NCI-H524 treated with DMSO at 0.1 percent for 48 hours (cell line): ENCODE results near the gene IRAK3.
"Not testable (repeated sequence)": the region's sequence is repeated elsewhere in the genome, so short reads cannot be mapped to it uniquely, and the experiment has no call there.

Experiments used
- DNase-seq: peaks from one replicate; lab custom pipeline; 2025; lab: John Stamatoyannopoulos, UW

Gene IRAK3

DNA sequence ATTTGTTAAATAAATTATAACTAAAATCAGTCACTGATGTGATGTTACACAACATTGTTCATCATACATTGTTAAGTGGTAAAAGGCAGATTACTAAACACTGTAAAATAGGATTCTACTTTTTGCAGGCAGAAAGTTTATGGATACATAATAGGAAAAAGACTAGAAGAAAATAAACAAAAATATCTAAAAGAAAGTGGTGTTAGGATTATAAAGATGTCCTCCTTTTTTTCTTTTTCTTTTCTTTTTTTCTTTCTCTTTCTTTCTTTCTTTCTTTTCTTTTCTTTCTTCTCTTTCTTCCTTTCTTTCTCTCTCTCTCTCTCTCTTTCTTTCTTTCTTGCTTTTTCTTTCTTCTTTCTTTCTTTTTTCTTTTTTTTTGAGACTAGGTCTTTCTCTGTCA lies 73.7 kb downstream of the IRAK3 start:
- no peak for DNase-seq

DNA sequence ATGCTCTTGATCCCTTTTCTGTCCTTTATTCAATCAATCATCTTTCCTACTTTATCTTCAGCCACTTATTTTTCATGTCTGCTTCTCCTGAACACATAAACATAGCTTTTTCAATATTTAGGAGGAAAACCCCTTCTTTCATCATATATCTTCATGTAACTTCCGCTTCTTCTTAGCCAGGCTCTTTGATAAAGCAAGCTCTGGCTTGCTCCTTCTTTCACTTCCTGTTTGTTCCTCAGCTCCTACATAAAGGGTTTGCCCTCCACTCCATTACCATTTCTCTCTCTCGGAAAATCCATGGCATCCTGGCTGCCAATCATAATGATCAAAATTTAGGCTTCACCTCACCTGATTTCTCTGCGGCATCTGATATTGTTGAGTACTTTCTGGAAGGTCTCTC lies 79.5 kb downstream of the IRAK3 start:
- no peak for DNase-seq

DNA sequence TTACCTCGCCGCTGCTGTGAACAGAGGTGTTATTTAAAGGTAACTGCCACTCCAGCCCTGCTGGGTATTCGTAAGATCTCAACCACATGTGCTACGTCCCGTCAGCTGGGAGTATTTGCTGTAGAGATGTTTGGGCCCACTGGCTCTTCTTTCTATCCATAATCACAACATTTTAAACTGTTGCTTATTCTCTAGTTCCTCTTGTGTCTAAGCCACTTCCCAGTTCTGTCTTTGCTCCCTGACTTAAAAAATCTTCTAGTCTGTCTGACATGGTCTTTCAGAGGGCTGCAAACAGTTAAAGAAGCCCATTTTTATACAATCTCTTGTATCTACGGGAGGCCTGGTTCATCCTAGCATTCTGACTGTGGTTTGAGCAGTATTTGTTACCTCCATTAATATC lies 80.1 kb downstream of the IRAK3 start:
- no peak for DNase-seq

DNA sequence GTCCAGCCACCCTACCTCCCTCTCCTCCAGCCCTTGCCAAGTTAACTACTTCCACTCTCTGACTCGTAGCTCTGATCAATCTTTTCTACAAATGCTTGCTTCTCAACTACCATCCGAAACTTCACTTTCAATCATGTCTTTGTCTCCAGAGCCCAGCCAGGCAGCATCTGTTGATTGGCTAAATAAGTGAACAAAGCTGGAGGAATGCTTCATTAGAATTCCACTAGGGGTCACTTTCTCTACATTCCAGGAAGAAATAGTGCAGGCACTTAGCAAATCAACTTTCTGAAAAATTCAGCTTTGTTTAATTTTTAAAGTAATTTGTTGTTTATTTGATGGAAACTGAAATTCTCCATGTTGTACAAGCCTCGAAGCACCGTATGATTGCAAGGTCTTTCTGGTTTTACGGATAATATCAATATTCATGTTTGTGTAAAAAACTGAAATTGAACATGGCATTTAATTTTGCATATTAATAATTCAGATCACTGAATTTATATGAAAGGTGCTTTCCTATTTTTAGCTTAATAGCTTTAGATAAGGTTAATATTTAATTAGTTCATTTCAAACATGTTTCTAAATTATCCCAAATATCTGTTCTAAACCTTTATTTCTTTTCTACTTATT lies 80.9 kb downstream of the IRAK3 start:
- peak; percentile 2 for DNase-seq

DNA sequence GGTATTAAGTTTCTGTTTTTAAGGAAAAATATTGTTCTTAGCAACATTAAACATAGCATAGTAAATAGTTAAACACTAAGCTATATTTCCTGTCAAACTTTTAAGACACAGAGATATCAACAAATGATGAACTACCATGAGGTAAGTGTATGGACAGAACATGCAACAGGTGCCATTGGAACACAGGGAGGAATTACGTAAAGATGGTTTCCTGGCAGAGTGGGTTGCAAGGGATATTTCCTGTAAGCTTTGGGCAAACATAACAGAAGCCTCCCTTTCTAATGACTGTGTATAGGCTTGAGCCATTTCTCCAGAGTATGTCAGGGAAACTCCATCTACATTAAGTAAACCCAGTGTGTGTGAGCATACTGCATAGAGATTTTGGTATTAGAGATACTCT lies 81.6 kb downstream of the IRAK3 start:
- no peak for DNase-seq

DNA sequence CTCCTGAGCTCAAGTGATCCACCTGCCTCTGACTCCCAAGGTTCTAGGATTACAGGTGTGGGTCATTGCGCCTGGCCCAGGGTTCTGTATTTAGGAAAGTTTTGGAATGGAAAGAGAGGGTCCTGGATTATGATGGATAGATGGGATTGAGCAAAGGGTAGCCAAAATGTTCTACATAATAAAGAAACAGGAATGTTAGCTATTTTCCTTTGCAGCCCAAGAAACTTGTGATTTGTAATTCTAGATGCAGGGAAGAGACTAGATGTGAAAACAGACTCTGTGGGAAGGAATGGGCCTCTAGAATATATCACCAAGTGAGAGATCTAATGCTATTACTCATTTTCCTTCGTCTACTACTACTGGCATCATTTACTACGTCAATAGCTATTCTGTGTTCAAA lies 83.6 kb downstream of the IRAK3 start:
- DNase-seq, result no peak

DNA sequence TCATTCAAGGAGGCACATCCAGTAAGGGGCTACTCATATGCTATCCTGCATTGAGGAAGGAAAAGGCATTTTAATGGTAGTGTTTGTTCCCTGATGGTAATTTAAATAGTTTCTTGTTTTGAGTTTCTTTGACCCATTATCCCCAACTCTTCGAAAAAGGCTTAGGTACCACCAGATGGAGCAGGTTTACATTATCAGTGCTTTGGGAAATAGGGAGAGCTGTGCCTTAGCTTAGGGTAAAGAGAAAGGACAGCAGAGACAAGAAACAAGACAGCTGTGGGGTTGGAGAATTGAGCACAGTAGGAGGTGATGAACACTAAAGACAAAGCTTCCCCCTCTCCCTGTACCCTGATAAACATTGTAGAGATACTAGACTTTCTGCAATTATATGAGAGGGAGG lies 84.1 kb downstream of the IRAK3 start:
- no peak for DNase-seq

DNA sequence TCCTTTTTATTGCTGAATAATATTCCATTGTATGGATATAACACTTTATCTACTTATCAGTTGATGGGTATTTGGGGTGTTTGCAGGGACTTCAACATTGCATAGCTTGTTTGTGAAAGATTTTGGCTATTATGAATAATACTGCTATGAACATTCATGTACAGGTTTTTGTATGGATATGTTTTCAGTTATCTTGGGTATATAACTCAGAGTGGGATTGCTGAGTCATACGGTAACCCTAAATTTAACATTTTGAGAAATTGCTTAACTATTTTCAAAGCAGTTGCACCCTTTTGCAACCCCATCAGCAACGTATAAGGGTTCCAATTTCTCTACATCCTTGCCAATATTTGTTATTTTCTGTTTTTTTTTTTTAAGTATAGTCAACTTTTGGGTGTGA lies 86.0 kb downstream of the IRAK3 start:
- no peak for DNase-seq

DNA sequence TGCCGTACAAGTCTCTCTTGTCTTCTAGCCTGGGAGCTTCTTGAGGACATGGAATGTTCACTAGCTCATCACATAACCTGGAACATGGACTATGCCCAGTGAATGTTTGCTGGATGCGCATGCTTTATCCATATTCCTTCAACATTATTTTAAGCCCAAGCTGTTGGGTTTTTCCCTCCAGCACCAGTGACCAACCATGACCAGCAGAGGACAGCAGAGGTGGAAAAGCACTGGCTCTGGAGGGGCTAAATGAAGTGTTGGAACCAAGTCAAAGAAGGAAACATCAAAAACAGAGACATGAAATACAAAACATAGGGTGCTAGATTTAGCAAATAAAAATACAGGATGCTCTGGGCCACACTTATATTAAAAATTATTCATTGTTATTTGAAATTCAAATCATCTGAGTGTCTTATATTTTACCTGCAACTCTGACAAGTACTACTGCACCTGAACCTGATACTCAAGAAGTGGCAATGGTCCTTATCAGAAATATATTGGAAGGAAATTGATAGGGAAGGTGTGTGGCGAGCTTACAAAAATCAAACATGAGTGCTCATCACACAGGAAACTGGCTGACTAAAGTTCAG lies 90.2 kb downstream of the IRAK3 start:
- DNase-seq, result no peak

DNA sequence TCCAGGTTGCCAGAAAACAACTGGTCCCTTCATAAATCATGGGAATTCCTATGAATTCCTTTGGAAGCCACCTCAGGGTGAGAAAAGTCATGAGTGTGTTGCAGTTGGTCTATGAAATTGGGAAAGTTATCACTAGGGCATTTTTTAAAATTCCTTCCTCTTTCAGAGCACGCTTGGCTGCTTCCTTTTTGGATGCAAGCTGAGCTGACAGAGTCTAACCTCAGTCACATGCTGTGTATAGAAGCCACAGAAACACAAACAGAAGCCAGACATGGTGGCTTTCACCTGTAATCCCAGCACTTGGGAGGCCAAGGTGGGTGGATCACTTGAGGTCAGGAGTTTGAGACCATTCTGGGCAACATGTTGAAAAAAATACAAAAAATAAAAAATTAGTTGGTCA lies 91.5 kb downstream of the IRAK3 start:
- no peak for DNase-seq

DNA sequence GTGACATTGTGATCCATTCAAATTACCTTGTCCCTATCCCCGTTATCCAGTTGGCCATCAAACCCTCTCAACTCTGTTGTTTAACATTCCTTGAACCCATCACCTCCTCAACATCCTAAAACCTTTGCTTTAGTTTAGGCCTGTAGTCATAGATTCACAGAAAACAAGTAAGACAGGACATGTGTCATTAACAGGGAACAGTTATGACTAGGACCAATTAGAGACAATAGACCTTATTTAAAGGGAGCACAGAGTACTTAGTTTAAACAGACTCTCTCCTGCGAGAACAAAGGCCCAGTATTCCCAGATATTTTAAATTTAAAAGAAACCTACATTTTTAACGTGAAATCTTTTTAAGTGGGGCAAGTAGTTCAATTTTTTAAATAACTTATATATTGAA lies 93.2 kb downstream of the IRAK3 start:
- no peak for DNase-seq

DNA sequence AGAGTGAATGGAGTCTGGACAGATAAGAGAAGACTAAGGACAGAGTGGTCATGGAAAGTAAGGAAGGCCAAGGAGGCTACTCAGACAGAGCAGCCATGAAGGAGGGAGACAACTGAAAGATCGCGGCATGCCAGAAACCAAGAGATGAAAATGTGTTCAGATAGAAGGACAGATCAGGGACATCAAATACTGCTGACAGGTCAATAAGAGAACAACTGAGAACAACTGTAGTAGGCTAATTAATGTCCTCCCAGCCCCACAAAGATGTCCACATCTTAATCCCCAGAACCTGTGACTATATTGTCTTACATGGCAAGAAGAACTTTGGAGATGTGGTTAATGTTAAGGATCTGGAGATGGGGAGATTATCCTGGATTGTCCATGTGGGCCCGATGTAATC lies 98.3 kb downstream of the IRAK3 start:
- no peak for DNase-seq

DNA sequence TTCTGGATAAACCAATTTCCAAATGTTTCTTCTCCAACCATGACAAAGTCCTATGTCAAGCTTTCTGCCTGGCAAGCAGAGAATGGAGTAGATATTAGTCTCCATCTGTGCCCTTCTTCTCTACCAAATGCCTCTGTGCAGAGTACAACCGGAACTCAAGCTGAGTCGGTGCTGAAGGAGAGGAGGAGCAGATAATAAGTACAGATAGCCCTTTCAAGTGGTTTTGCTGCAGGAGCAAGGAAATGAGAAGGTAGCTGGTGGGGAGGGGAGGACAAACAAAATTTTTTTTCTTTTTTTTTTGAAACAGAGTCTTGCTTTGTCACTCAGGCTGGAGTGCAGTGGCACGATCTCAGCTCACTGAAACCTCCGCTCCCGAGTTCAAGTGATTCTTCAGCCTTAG lies 99.1 kb downstream of the IRAK3 start:
- DNase-seq, result no peak

DNA sequence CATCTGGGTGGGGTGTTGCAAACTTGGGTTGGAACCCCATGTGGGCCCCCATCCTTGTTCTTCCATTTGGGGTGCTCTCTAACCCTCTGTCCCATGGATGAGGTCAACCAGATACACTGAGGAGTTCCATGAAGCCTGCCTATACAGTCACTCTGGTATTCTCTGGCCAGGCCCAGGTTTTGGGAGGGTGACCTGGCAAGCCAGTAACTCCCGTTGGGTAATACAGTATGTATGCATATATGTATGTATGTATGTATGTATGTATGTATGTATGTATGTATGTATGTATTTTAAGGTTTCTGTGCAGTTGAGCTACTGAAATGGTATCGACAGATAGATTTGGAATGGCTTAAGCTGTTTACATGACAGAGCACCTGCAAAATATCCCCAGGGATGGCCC lies 100.5 kb downstream of the IRAK3 start:
- DNase-seq, result no peak

DNA sequence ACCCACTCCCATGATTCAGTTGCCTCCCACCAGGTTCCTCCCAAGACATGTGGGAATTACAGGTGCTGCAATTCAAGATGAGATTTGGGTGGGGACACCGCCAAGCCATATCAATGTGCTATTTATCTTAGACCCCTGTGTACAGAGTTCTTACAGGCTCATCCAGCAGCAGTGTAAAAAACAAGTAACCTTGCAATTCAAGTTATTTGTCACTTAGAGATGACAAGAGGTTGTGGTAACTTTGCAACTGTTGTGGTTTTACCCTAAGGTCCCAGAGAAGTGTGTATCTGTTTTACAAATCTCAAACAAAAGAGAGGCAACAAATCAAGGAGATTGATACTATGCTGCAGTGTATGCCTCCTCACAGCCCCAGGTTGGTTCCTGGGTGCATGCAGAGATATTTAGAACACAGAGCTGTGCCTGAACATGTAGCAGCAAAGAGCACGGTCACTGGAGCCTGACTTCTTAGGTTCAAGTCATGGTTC lies 101.7 kb downstream of the IRAK3 start:
- DNase-seq, result no peak

DNA sequence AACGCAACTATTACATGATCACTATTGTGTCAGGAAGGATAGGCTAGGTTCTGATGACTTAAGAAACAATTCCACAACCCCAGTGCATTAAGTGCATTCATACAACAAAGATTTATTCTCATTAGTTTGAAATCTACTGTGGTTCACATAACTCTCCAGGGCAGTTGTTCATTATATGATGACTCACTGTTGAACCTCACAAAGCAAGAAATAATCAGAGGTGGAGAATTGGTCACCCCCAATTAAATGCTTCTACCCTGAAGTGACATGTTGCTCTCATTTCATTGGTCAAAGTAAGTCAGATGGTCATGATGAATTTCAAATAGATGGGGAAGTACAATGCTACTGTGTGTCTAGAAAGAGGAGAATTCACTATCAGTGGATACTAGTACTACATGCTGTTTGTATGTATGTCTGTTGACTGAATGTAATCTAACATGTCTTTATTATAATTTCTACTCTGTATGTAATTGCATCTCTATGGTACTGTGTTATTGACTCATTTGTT lies 107.2 kb downstream of the IRAK3 start:
- no peak for DNase-seq

DNA sequence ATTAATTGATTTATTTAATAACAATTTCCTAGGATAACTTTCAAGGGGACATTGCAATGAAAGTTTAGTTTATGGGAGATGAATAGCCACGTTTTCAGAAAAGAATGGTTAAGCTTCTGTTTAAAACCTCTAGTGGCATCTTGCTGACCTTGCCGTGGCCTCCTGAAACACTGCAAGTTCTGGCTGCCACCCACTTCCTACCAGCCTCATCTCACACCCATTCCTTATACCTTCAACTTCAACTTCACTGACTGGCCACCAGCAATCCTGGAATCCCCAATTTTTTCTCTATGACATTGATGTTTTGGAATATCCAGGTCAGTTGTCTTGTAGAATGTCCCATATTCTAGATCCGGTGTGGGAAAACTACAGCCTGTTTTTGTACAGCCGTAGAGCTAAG lies 108.1 kb downstream of the IRAK3 start:
- DNase-seq, result no peak

DNA sequence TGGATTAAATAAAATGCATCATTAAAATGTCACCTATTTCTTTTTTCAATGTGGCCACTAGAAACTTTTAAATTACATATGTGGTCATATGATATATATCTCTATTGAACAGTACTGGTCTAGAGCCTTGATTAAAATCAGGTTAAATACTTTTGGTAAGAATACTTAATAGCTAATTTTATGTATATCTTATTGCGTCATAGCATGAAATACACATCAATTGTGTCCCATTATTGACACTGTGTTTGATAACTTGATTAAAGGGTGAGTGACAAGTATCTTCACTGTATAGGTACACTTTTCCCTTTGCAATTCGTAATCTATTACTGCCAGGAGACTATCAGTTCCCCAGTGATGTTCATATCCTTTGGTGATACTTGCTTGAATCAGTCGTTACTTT lies 108.9 kb downstream of the IRAK3 start:
- DNase-seq, result no peak

DNA sequence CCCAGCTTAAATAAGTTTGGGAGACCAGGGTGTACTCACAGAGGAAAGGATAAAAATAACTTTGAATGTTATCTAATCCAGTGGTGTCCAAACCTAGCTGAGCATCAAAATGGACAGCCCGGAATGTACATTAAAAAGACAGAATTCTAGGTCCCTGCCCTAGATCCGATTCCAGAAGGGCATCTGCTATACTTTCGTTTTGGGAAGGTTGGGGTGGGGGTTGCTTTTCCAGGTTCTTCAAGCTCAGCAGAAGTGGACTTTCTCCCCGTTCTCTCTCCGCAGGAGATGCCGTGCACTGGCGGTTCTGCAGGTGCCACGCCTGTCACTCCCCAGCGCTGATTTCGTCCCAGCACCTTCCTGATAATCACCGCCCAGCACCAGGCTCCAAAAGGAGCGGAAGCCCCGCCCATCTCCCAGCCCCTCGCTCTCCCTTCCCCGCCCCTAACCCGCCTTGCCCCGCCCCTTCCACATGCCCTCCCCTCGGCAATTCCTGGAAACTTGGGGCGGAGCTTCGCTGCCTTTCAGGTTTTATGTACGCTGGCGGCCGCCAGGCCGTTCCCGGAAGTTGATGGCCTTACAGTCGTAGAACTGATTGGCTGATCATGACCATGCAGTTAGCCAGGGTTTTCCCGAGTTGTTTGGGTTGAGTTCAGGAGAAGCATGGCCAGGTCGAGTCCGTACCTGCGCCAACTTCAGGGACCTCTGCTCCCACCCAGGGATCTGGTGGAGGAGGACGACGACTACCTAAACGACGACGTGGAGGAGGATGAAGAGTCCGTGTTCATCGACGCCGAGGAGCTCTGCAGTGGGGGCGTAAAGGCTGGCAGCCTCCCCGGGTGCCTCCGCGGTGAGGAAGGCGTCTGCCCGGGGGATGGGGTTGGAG lies 113.2 kb downstream of the IRAK3 start, which contains the start of gene HELB:
HELB (plus strand) TSS at position 550 of the 883 bp plus-strand sequence; CDS start at position 661, 111 bp downstream.
- DNase-seq, result peak; percentile 83

DNA sequence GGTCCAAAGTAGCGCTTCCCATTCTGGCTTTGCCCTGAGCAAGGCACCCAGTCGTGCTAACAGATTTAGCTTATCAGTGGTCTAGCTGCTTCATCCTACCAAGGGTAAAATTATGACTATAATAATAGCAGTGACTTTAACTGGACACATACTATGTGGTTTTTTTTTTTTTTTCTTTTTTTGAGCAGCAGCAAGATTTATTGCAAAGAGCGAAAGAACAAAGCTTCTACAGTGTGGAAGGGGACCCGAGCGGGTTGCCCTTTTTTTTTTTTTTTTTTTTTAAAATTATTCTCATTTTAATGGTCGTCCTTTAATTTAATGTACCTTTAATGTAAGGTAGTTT lies 113.8 kb downstream of the IRAK3 start:
- no peak for DNase-seq

DNA sequence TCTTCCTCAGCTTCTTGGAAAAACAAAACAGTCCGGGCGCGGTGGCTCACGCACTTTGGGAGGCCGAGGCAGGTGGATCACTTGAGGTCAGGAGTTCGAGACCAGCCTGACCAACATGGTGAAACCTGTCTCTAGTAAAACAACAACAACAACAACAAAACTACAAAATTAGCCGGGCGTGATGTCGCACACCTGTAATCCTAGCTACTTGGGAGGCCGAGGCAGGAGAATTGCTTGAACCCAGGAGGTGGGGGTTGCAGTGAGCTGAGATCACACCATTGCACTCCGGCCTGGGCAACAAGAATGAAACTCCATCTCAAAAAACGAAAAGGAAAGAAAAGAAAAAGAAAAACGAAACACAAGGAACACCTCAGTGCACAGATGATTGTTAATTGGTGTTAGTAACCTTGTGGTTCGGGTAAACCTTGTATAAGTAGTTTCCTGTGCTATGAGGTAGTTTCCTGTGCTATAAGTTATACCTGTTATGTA lies 114.3 kb downstream of the IRAK3 start:
- DNase-seq, result not testable (repeated sequence)
